Measurements from ENCODE around the gene CTU1.

The CTU1 gene

GRCh38 chr19:51094696-51095279, 13.4 kb downstream of the CTU1 start:
- Histone ChIP-seq H3K4me1 (ENCODE audit: control insufficient read depth, insufficient read depth, low read length) (peaks cover 8% of the 10 kb centered on the region), H3K4me3 (ENCODE audit: low read length in 2 of 2) (no peak overlapping the region), H3K27ac (ENCODE audit: low read length) (no peak overlapping the region)

GRCh38 chr19:51093510-51094345, 14.5 kb downstream of the CTU1 start:
- no peaks in the 10 kb centered on the region for H3K36me3 ChIP-seq (ENCODE audit: control insufficient read depth in 2 of 2, insufficient read depth in 2 of 2, low read length in 2 of 2)
- no peak overlapping the region for H3K9ac ChIP-seq (ENCODE audit: low read length in 2 of 2)
- no peak overlapping the region for H3K4me3 ChIP-seq (ENCODE audit: low read length in 2 of 2)
- H3K4me1 ChIP-seq (ENCODE audit: control insufficient read depth, insufficient read depth, low read length) = peaks cover 5% of the 10 kb centered on the region
- no peaks in the 10 kb centered on the region for H3K9me3 ChIP-seq (ENCODE audit: control insufficient read depth in 2 of 2, low read length in 2 of 2)
- H3K27me3 ChIP-seq (ENCODE audit: control insufficient read depth in 1 of 2, insufficient read depth in 2 of 2, low read length in 2 of 2) = no peaks in the 10 kb centered on the region
- no peak overlapping the region for H3K27ac ChIP-seq (ENCODE audit: low read length)

More at GRCh38 chr19:51094696-51095279, 13.4 kb downstream of the CTU1 start:
- no peaks in the 10 kb centered on the region for H3K27me3 ChIP-seq (ENCODE audit: control insufficient read depth in 1 of 2, insufficient read depth in 2 of 2, low read length in 2 of 2)
- H3K9ac ChIP-seq (ENCODE audit: low read length in 2 of 2) = no peak overlapping the region
- H3K9me3 ChIP-seq (ENCODE audit: control insufficient read depth in 2 of 2, low read length in 2 of 2) = no peaks in the 10 kb centered on the region
- H3K36me3 ChIP-seq (ENCODE audit: control insufficient read depth in 2 of 2, insufficient read depth in 2 of 2, low read length in 2 of 2) = peaks cover 0 to under 1% of the 10 kb centered on the region in 2 donors

GRCh38 chr19:51093101-51093500, 15.1 kb downstream of the CTU1 start:
- Histone ChIP-seq H3K27me3 (ENCODE audit: control insufficient read depth in 1 of 2, insufficient read depth in 2 of 2, low read length in 2 of 2) (no peaks in the 10 kb centered on the region), H3K9me3 (ENCODE audit: control insufficient read depth in 2 of 2, low read length in 2 of 2) (no peaks in the 10 kb centered on the region), H3K36me3 (ENCODE audit: control insufficient read depth in 2 of 2, insufficient read depth in 2 of 2, low read length in 2 of 2) (no peaks in the 10 kb centered on the region), H3K4me3 (ENCODE audit: low read length in 2 of 2) (no peak overlapping the region), H3K4me1 (ENCODE audit: control insufficient read depth, insufficient read depth, low read length) (peaks cover 5% of the 10 kb centered on the region), H3K27ac (ENCODE audit: low read length) (no peak overlapping the region), H3K9ac (ENCODE audit: low read length in 2 of 2) (no peak overlapping the region)

- Histone ChIP-seq H3K4me1 (ENCODE audit: control insufficient read depth, insufficient read depth, low read length) (no peaks in the 10 kb centered on the region), H3K9me3 (ENCODE audit: control insufficient read depth in 2 of 2, low read length in 2 of 2) (no peaks in the 10 kb centered on the region), H3K27me3 (ENCODE audit: control insufficient read depth in 1 of 2, insufficient read depth in 2 of 2, low read length in 2 of 2) (no peaks in the 10 kb centered on the region), H3K4me3 (ENCODE audit: low read length in 2 of 2) (no peak overlapping the region), H3K9ac (ENCODE audit: low read length in 2 of 2) (no peak overlapping the region), H3K27ac (ENCODE audit: low read length) (no peak overlapping the region), H3K36me3 (ENCODE audit: control insufficient read depth in 2 of 2, insufficient read depth in 2 of 2, low read length in 2 of 2) (no peaks in the 10 kb centered on the region)
These were observed 16.0 kb downstream of the CTU1 start for GRCh38 chr19:51091895-51092873.

- Histone ChIP-seq H3K9ac (ENCODE audit: low read length in 2 of 2) (no peak overlapping the region), H3K27me3 (ENCODE audit: control insufficient read depth in 1 of 2, insufficient read depth in 2 of 2, low read length in 2 of 2) (no peaks in the 10 kb centered on the region), H3K27ac (ENCODE audit: low read length) (no peak overlapping the region), H3K4me1 (ENCODE audit: control insufficient read depth, insufficient read depth, low read length) (no peaks in the 10 kb centered on the region), H3K9me3 (ENCODE audit: control insufficient read depth in 2 of 2, low read length in 2 of 2) (no peaks in the 10 kb centered on the region), H3K4me3 (ENCODE audit: low read length in 2 of 2) (no peak overlapping the region), H3K36me3 (ENCODE audit: control insufficient read depth in 2 of 2, insufficient read depth in 2 of 2, low read length in 2 of 2) (no peaks in the 10 kb centered on the region)
These were observed 17.1 kb downstream of the CTU1 start for GRCh38 chr19:51091126-51091525.

- Histone ChIP-seq H3K4me1 (ENCODE audit: control insufficient read depth, insufficient read depth, low read length) (no peaks in the 10 kb centered on the region), H3K4me3 (ENCODE audit: low read length in 2 of 2) (no peak overlapping the region), H3K27ac (ENCODE audit: low read length) (no peak overlapping the region), H3K36me3 (ENCODE audit: control insufficient read depth in 2 of 2, insufficient read depth in 2 of 2, low read length in 2 of 2) (no peaks in the 10 kb centered on the region), H3K27me3 (ENCODE audit: control insufficient read depth in 1 of 2, insufficient read depth in 2 of 2, low read length in 2 of 2) (no peaks in the 10 kb centered on the region), H3K9me3 (ENCODE audit: control insufficient read depth in 2 of 2, low read length in 2 of 2) (no peaks in the 10 kb centered on the region), H3K9ac (ENCODE audit: low read length in 2 of 2) (no peak overlapping the region)
These were observed 17.7 kb downstream of the CTU1 start for GRCh38 chr19:51090471-51090870.

- H3K4me1 ChIP-seq (ENCODE audit: control insufficient read depth, insufficient read depth, low read length) = no peaks in the 10 kb centered on the region
- no peak overlapping the region for H3K9ac ChIP-seq (ENCODE audit: low read length in 2 of 2)
- no peaks in the 10 kb centered on the region for H3K27me3 ChIP-seq (ENCODE audit: control insufficient read depth in 1 of 2, insufficient read depth in 2 of 2, low read length in 2 of 2)
- H3K9me3 ChIP-seq (ENCODE audit: control insufficient read depth in 2 of 2, low read length in 2 of 2) = no peaks in the 10 kb centered on the region
- H3K36me3 ChIP-seq (ENCODE audit: control insufficient read depth in 2 of 2, insufficient read depth in 2 of 2, low read length in 2 of 2) = no peaks in the 10 kb centered on the region
- no peak overlapping the region for H3K4me3 ChIP-seq (ENCODE audit: low read length in 2 of 2)
- H3K27ac ChIP-seq (ENCODE audit: low read length) = no peak overlapping the region
These were observed 18.4 kb downstream of the CTU1 start for GRCh38 chr19:51089786-51090185.

GRCh38 chr19:51086153-51086850, 21.9 kb downstream of the CTU1 start:
- Histone ChIP-seq H3K9ac (ENCODE audit: low read length in 2 of 2) (no peak overlapping the region), H3K27me3 (ENCODE audit: control insufficient read depth in 1 of 2, insufficient read depth in 2 of 2, low read length in 2 of 2) (peaks cover 0 to 4% of the 10 kb centered on the region in 2 donors), H3K4me1 (ENCODE audit: control insufficient read depth, insufficient read depth, low read length) (no peaks in the 10 kb centered on the region), H3K36me3 (ENCODE audit: control insufficient read depth in 2 of 2, insufficient read depth in 2 of 2, low read length in 2 of 2) (no peaks in the 10 kb centered on the region), H3K9me3 (ENCODE audit: control insufficient read depth in 2 of 2, low read length in 2 of 2) (no peaks in the 10 kb centered on the region), H3K27ac (ENCODE audit: low read length) (no peak overlapping the region), H3K4me3 (ENCODE audit: low read length in 2 of 2) (no peak overlapping the region)

GRCh38 chr19:51084505-51084904, 23.7 kb downstream of the CTU1 start:
- H3K4me1 ChIP-seq (ENCODE audit: control insufficient read depth, insufficient read depth, low read length) = no peaks in the 10 kb centered on the region
- peaks cover 0 to 4% of the 10 kb centered on the region in 2 donors for H3K27me3 ChIP-seq (ENCODE audit: control insufficient read depth in 1 of 2, insufficient read depth in 2 of 2, low read length in 2 of 2)
- H3K27ac ChIP-seq (ENCODE audit: low read length) = no peak overlapping the region
- H3K9me3 ChIP-seq (ENCODE audit: control insufficient read depth in 2 of 2, low read length in 2 of 2) = no peaks in the 10 kb centered on the region
- H3K4me3 ChIP-seq (ENCODE audit: low read length in 2 of 2) = no peak overlapping the region
- H3K36me3 ChIP-seq (ENCODE audit: control insufficient read depth in 2 of 2, insufficient read depth in 2 of 2, low read length in 2 of 2) = no peaks in the 10 kb centered on the region
- no peak overlapping the region for H3K9ac ChIP-seq (ENCODE audit: low read length in 2 of 2)

GRCh38 chr19:51083783-51084182, 24.4 kb downstream of the CTU1 start:
- Histone ChIP-seq H3K4me3 (ENCODE audit: low read length in 2 of 2) (no peak overlapping the region), H3K9ac (ENCODE audit: low read length in 2 of 2) (no peak overlapping the region), H3K4me1 (ENCODE audit: control insufficient read depth, insufficient read depth, low read length) (no peaks in the 10 kb centered on the region), H3K27me3 (ENCODE audit: control insufficient read depth in 1 of 2, insufficient read depth in 2 of 2, low read length in 2 of 2) (peaks cover 0 to 4% of the 10 kb centered on the region in 2 donors), H3K36me3 (ENCODE audit: control insufficient read depth in 2 of 2, insufficient read depth in 2 of 2, low read length in 2 of 2) (no peaks in the 10 kb centered on the region), H3K27ac (ENCODE audit: low read length) (no peak overlapping the region), H3K9me3 (ENCODE audit: control insufficient read depth in 2 of 2, low read length in 2 of 2) (no peaks in the 10 kb centered on the region)

Measured in stomach smooth muscle (tissue), 2 donors.